Measurements from ENCODE around the gene OMP.

OMP gene

DNA sequence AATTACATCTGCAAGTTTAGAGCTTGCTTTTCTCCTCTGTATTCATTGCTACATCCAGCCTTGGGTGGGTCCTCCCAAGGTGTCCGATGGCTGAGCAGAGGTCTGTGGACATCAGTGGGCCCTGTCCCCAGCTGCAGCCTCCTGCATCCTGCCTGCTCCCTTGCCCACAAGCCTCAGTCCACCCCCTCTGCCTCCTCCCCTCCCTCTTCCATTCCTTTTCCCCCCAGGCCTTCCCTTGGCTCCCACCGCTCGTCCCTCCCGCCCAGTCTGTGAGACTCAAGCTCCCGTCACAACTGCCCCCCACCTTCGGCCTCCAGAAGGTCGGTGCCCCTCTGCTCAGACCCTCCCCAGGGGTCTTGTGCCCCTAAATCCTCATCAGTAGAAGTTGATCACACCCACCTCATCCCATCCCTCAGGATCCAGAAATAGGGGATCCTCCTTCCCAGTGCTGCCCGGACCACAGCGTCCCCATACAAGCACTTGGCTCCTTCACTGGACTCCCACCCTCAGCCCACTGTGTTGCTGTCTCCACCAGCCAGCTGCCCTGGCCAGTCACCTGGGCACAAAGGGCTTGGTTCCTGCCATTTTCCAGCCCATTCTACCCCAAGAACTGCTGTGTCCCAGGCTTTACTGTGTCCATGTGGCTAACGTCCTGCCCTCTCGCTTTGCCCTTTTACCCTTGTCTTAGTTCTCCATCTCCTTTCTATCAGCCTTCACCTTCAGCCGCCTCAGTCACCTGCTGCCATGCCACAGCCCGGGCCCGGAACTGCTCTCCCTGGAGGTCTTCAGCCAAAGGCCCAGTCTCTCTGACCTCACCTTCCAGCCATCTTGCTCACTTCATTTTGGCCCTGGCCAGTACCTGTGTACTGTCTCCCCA lies 2.2 kb upstream of the OMP start:
- TF ChIP-seq CTCF (IDR thresholded peaks at IDR 0.05; ENCODE audit: borderline replicate concordance, insufficient read depth, low read depth, low read length): no peak
- H3K4me3 ChIP-seq (ENCODE audit: low read depth, low read length): no peak overlapping the region

GRCh38 chr11:77101043-77101537 lies 1.6 kb upstream of the OMP start:
- peak; percentile 48; the same call in 1 of the 2 replicates for TF ChIP-seq CTCF (IDR thresholded peaks at IDR 0.05; ENCODE audit: borderline replicate concordance, insufficient read depth, low read depth, low read length)
- H3K4me3 ChIP-seq (ENCODE audit: low read depth, low read length): no peak overlapping the region

GRCh38 chr11:77103319-77103718 lies 679 bp downstream of the OMP start:
- no peak for TF ChIP-seq CTCF (IDR thresholded peaks at IDR 0.05; ENCODE audit: borderline replicate concordance, insufficient read depth, low read depth, low read length)
- H3K4me3 ChIP-seq (ENCODE audit: low read depth, low read length): no peak overlapping the region

GRCh38 chr11:77104727-77105126 lies 2.1 kb downstream of the OMP start:
- H3K4me3 ChIP-seq (ENCODE audit: low read depth, low read length): no peak overlapping the region
- no peak for TF ChIP-seq CTCF (IDR thresholded peaks at IDR 0.05; ENCODE audit: borderline replicate concordance, insufficient read depth, low read depth, low read length)

- no peak for TF ChIP-seq CTCF (IDR thresholded peaks at IDR 0.05; ENCODE audit: borderline replicate concordance, insufficient read depth, low read depth, low read length)
- no peak overlapping the region for H3K4me3 ChIP-seq (ENCODE audit: low read depth, low read length)
These were observed 3.7 kb downstream of the OMP start for GRCh38 chr11:77106321-77106720.

GRCh38 chr11:77106759-77107158 lies 4.1 kb downstream of the OMP start:
- no peak for TF ChIP-seq CTCF (IDR thresholded peaks at IDR 0.05; ENCODE audit: borderline replicate concordance, insufficient read depth, low read depth, low read length)
- H3K4me3 ChIP-seq (ENCODE audit: low read depth, low read length): no peak overlapping the region

GRCh38 chr11:77107950-77108349 lies 5.3 kb downstream of the OMP start:
- H3K4me3 ChIP-seq (ENCODE audit: low read depth, low read length): no peak overlapping the region
- no peak for TF ChIP-seq CTCF (IDR thresholded peaks at IDR 0.05; ENCODE audit: borderline replicate concordance, insufficient read depth, low read depth, low read length)
